ENCODE measurements around the gene CREG2.

- TF ChIP-seq CTCF (IDR thresholded peaks at IDR 0.05) (no peak), POLR2A (IDR thresholded peaks at IDR 0.05) (no peak)
Measured at GRCh38 chr2:101297383-101297782, 89.9 kb downstream of the CREG2 start.

Data from lower leg skin (tissue), 3 donors.